Osteocyte (in vitro differentiated cells): ENCODE data around the gene TNK1. TPM values are rescaled to one million over a fixed set of nuclear protein-coding genes. Genes with fewer than 3 reads are reported as not detected.

ENCODE experiments used
- DNase-seq: peaks from one replicate; pipeline ENCODE4 v3.0.0; 2021; ENCODE audit warnings: mixed read lengths; ENCODE audit not compliant: unreplicated experiment; ENCODE audit errors: extremely low spot score
- H3K27ac Mint-ChIP-seq: one replicate; pipeline ENCODE4 v1.8.0; 2021; ENCODE audit warnings: mild to moderate bottlenecking, mixed read lengths; ENCODE audit not compliant: unreplicated experiment
- H3K27me3 Mint-ChIP-seq: one replicate; pipeline ENCODE4 v1.8.0; 2021; ENCODE audit warnings: mixed read lengths; ENCODE audit not compliant: unreplicated experiment
- H3K36me3 Mint-ChIP-seq: one replicate; pipeline ENCODE4 v1.8.0; 2021; ENCODE audit warnings: mixed read lengths; ENCODE audit not compliant: unreplicated experiment
- H3K4me1 Mint-ChIP-seq: one replicate; pipeline ENCODE4 v1.8.0; 2021; ENCODE audit warnings: mixed read lengths; ENCODE audit not compliant: unreplicated experiment
- H3K4me3 Mint-ChIP-seq: one replicate; pipeline ENCODE4 v1.8.0; 2021; ENCODE audit warnings: mild to moderate bottlenecking, moderate library complexity, mixed read lengths; ENCODE audit not compliant: unreplicated experiment
- H3K9me3 Mint-ChIP-seq: one replicate; pipeline ENCODE4 v1.8.0; 2021; ENCODE audit warnings: mixed read lengths; ENCODE audit not compliant: unreplicated experiment
- CTCF ChIP-seq: fragments of 200-600 bp; sonication (generic); IDR thresholded peaks from 2 replicates; pipeline ENCODE4 v1.5.0; 2021; ENCODE audit warnings: antibody characterized with exemption, mild to moderate bottlenecking, moderate library complexity
- total RNA-seq: library from RNA; stranded (reverse); gene quantifications from 2 replicates; pipeline ENCODE4 v1.2.1, GENCODE V29; 2021

Gene TNK1
- total RNA-seq, 1 donor from 2014 or later, result not detected

DNA sequence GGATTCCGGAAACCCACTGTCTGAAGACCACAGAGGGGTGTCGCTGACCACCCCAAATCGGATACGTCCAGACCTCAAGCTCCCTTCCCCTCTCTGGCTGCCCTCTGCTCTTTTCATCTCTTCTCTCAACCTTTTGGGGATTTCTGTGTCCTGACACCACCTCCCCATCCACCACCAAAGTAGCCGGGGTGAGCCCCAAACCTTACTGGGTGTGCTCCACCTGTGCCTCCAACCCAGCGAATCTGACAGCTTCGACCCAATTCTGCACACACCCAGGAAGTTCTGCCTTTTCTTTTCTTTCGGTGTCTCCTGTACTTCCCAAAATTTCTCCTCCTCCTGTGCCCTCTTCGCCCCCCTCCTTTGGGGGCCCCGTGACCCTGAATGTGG lies 28.4 kb upstream of the TNK1 start:
- Mint-ChIP-seq H3K27ac (peak overlapping the region; percentile 81), H3K27me3 (no peaks in the 10 kb centered on the region), H3K36me3 (no peaks in the 10 kb centered on the region), H3K9me3 (no peaks in the 10 kb centered on the region), H3K4me3 (peak overlapping the region; percentile 75), H3K4me1 (peaks cover 51% of the 10 kb centered on the region)
- no peak for DNase-seq
- TF ChIP-seq CTCF, result no peak

- Mint-ChIP-seq H3K4me3 (peak overlapping the region; percentile 75), H3K36me3 (no peaks in the 10 kb centered on the region), H3K9me3 (no peaks in the 10 kb centered on the region), H3K27ac (peak overlapping the region; percentile 81), H3K27me3 (no peaks in the 10 kb centered on the region), H3K4me1 (peaks cover 49% of the 10 kb centered on the region)
- TF ChIP-seq CTCF, result no peak
- DNase-seq, result no peak
Observed at GRCh38 chr17:7352910-7353635, 27.8 kb upstream of the TNK1 start.

DNA sequence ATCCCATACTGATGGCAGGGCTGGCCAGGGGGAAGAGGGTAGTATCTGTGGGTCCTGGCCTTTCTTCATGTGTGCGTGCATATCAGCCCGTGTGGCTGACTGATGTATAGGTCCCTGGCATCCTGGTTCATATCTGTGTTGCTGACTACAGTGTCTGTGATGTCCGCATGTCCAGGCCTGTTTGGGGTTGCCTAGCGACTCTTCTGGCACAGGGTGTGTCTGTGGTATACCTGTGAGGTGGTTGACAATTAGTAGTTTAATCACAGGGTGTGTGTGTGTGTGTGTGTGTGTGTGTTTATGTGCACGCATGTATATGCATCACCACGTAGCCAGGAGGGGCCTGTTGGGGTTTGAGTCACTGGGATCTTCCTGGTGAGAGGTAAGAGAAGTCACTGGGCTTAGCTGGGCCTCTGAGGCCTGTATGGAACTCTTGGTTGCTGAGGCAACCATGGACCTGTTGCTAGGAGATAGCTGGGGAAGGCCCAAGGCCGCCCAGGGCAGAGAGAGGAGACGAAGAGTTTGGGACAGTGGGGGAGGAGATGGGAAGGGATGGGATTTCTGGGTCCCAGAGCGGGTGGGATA lies 26.5 kb upstream of the TNK1 start:
- Mint-ChIP-seq H3K4me3 (no peak overlapping the region), H3K4me1 (peaks cover 44% of the 10 kb centered on the region), H3K27ac (peak overlapping the region; percentile 43), H3K9me3 (no peaks in the 10 kb centered on the region), H3K27me3 (no peaks in the 10 kb centered on the region), H3K36me3 (no peaks in the 10 kb centered on the region)
- DNase-seq, result no peak
- no peak for TF ChIP-seq CTCF

- no peak for DNase-seq
- Mint-ChIP-seq H3K9me3 (no peaks in the 10 kb centered on the region), H3K36me3 (no peaks in the 10 kb centered on the region), H3K4me3 (no peak within 1 kb of the TSS), H3K4me1 (peaks cover 38% of the 10 kb centered on the region), H3K27me3 (no peaks in the 10 kb centered on the region), H3K27ac (peak within 1 kb of the TSS; percentile 43)
- no peak for TF ChIP-seq CTCF
Observed at GRCh38 chr17:7355053-7355452, 25.8 kb upstream of the TNK1 start, which contains the start of gene TMEM95. Gene TMEM95, plus strand, starts transcription at chr17:7355156. Its CDS starts 49 bp downstream, at chr17:7355205.

- peak overlapping the region; percentile 11 for H3K27ac Mint-ChIP-seq
- H3K4me3 Mint-ChIP-seq, result no peak overlapping the region
- TF ChIP-seq CTCF, result no peak
- no peaks in the 10 kb centered on the region for H3K9me3 Mint-ChIP-seq
- H3K36me3 Mint-ChIP-seq, result no peaks in the 10 kb centered on the region
- no peaks in the 10 kb centered on the region for H3K27me3 Mint-ChIP-seq
- H3K4me1 Mint-ChIP-seq, result peaks cover 38% of the 10 kb centered on the region
- DNase-seq, result no peak
Observed at GRCh38 chr17:7355573-7355972, 25.3 kb upstream of the TNK1 start.
